Nucleus accumbens (tissue), 56 donors: ENCODE data around the gene KLHDC8A.
A peak's percentile ranks its signal among the peaks of the same experiment; 100 is the strongest.
"Not testable (repeated sequence)": the region's sequence is repeated elsewhere in the genome, so short reads cannot be mapped to it uniquely, and the experiment has no call there.

ENCODE experiments used
- DNase-seq, 56 donors: peaks; one replicate each; lab custom pipeline; 2025; lab: John Stamatoyannopoulos, UW

KLHDC8A gene

DNA sequence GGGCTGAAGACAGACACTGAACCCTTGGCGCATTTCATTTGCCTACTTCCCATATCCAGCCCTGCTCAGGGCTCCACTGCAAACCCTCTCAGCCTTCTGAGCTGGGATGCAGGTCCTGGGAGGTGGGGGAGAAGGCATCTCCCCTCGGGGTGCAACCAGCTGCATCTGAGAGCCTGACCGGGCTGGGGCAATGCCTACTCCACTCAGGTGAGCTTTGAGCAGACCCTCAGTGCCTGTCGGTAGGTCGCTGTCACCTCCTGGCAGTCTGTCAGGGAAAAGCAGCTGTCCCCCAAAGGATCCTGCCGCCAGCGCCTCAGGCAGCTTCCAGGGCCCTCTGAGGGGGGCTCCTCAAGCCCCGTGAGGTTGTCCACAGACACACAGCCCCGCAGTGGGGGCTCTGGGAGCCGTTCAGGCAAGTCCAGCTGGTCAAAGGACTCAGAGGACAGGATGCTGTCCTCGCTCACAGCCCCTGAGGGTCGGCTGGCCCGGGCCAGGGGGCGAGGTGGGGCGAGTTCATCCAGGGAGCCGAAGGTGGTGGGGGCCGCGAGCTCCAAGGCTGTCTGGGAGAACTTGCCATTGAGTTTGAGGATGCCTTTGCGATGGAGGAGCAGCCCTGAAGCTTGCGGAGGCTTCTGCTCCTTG lies 53.4 kb downstream of the KLHDC8A start:
- DNase-seq, result no peak

DNA sequence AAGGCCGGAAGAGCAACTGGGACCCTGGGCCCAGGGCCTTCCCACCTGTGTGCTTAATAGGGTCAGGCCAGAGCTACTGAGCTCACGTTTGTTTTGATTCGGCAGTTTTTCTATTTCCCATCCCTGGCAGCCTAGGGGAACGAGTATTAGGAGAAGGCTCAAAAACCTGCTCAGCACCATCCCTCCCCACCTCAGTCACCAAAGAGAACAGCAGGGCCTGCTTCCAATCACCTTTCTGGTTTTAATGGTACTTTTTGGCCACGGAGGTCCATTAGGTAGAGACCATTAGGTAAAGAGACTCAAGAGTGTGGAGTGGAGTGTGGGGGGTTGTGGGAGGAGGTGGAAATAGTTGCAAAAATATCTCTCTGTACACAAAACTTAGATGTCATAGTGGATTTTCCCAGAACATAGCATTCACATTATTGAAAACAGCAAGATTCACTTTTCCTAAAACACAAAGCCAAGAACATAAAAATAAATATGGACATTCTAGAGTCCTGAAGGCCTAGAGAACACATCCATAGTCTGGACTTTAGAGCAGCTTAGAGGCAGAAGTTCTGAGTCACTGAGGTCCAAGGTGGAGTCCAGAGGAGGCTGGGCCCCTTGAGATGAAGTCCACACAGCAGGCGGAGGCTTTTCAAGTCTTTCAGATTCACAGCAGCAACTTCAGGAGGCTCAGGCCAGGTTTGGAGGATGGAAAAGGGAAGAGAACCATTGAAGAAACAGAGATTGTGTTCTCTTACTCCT lies 54.7 kb downstream of the KLHDC8A start:
- no peak for DNase-seq

DNA sequence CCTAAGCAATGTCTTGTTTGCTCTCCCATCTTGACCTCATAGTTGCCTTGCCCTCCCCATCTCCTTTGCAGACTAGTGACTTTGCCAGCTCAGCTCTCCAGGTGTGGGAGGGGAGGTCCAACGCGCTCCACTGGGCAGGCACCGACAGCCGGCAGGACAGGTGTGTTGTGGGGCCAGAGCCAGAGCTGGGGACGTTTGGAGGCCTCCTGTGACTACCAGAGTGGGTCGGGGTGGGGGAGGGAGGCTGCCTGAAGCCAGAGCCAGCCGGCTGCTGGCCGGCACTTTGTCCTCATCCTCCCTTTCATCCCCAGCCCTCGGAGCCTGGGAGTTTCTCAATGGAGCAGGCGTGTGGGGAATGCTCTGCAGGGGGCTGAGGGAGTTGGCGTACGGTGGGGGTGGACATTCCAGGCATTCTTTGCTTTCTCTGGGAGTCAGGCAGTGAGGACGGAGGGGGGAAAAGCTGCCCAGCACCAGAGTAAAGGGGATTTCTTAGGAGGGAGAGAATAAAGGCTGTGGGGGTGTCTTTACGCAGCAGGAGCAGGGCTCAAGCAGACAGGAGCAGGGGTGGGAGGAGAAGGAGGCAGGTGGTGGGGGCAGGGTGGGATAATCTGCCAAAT lies 55.4 kb downstream of the KLHDC8A start:
- DNase-seq, result peak in 10 of 56 donors; percentile 11 to 62 (median 30)

DNA sequence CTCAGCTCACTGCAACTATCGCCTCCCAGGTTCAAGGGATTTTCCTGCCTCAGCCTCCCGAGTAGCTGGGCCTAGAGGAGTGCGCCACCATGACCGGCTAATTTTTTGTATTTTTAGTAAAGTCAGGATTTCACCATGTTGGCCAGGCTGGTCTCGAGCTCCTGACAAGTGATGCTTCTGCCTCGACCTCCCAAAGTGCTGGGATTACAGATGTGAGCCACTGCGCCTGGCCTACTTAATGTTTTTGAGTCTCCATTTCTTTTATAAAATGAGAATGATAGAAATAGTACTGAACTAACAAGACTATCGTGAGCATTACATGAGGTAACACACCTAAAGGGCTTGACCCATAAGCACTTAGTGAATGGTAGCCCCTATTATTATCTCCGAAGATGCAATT lies 56.6 kb downstream of the KLHDC8A start:
- no peak for DNase-seq

- peak in 22 of 56 donors; percentile 14 to 60 (median 31) for DNase-seq
Measured at GRCh38 chr1:205298191-205298994, 58.3 kb downstream of the KLHDC8A start.

- DNase-seq, result not testable (repeated sequence)
Measured at GRCh38 chr1:205297546-205298177, 59.1 kb downstream of the KLHDC8A start.

GRCh38 chr1:205296154-205296553 lies 60.6 kb downstream of the KLHDC8A start:
- no peak for DNase-seq

- DNase-seq, result no peak
Measured at GRCh38 chr1:205294934-205295333, 61.8 kb downstream of the KLHDC8A start.

GRCh38 chr1:205294175-205294917 lies 62.4 kb downstream of the KLHDC8A start:
- no peak for DNase-seq

- no peak for DNase-seq
Measured at GRCh38 chr1:205293350-205294074, 63.2 kb downstream of the KLHDC8A start.

GRCh38 chr1:205291596-205291995 lies 65.1 kb downstream of the KLHDC8A start:
- no peak for DNase-seq

- peak in 19 of 56 donors; percentile 10 to 56 (median 24) for DNase-seq
Measured at GRCh38 chr1:205287767-205288559, 68.8 kb downstream of the KLHDC8A start.

DNA sequence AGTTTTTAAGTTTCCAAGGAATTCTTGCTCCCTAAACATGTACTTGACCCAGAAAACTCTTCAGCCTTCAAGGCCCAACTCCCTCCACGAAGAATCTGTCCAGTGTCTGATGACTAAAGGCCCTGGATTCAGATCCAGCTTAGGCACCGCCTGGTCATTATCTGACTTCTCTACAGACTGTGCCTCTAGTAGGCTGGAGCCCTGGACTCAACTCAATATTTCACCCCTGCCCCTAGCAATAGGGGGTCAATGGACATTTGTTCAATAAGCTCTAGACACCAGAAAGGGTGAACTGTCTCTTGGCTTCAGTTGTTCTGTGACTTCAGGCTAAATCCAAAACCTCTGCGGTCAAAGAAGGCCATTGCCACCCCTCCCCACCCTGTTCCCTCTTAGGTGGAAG lies 69.6 kb downstream of the KLHDC8A start:
- no peak for DNase-seq

- no peak for DNase-seq
Measured at GRCh38 chr1:205286335-205286950, 70.3 kb downstream of the KLHDC8A start.
